Neural progenitor cell (in vitro differentiated cells): ENCODE data around the gene PDE9A. TPM values are rescaled to one million over a fixed set of nuclear protein-coding genes. Genes with fewer than 3 reads are reported as not detected.
A peak's percentile ranks its signal among the peaks of the same experiment; 100 is the strongest.

ENCODE experiments used
- DNase-seq: peaks from one replicate; pipeline ENCODE4 v3.0.0-alpha.2; 2016; ENCODE audit warnings: low spot score
- H2AFZ ChIP-seq: fragments of 200-600 bp; sonication (generic); replicated peaks from 2 replicates; pipeline ENCODE4 v1.6.1; 2016; ENCODE audit warnings: antibody characterized with exemption
- H3F3A ChIP-seq: fragments of 200-600 bp; sonication (generic); 2 replicates; pipeline ENCODE4 v1.6.1; 2016; ENCODE audit warnings: antibody characterized with exemption, low read depth
- H3K27ac ChIP-seq: fragments of 200-600 bp; sonication (generic); 2 replicates; pipeline ENCODE4 v1.5.1; 2016; ENCODE audit warnings: mild to moderate bottlenecking
- H3K27me3 ChIP-seq: fragments of 200-600 bp; sonication (generic); 2 replicates; pipeline ENCODE4 v1.6.1; 2016; ENCODE audit warnings: mild to moderate bottlenecking, moderate library complexity
- H3K36me3 ChIP-seq: fragments of 200-600 bp; sonication (generic); 2 replicates; pipeline ENCODE4 v1.5.1; 2016
- H3K4me1 ChIP-seq: fragments of 200-600 bp; sonication (generic); 2 replicates; pipeline ENCODE4 v1.6.1; 2016; ENCODE audit warnings: mixed run types
- H3K4me2 ChIP-seq: fragments of 200-600 bp; sonication (generic); 2 replicates; pipeline ENCODE4 v1.6.1; 2016
- H3K4me3 ChIP-seq: fragments of 200-600 bp; sonication (generic); 2 replicates; pipeline ENCODE4 v1.5.1; 2016
- H3K79me2 ChIP-seq: fragments of 200-600 bp; sonication (generic); 2 replicates; pipeline ENCODE4 v1.6.1; 2016; ENCODE audit warnings: low read depth
- H3K9ac ChIP-seq: fragments of 200-600 bp; sonication (generic); 2 replicates; pipeline ENCODE4 v1.6.1; 2016
- H3K9me3 ChIP-seq: fragments of 200-600 bp; sonication (generic); 2 replicates; pipeline ENCODE4 v1.5.1; 2016; ENCODE audit warnings: low read depth
- H4K20me1 ChIP-seq: fragments of 200-600 bp; sonication (generic); 2 replicates; pipeline ENCODE4 v1.6.1; 2016; ENCODE audit warnings: low read depth
- H3K27ac Mint-ChIP-seq: 3 replicates; pipeline ENCODE4 v1.8.0; 2021; ENCODE audit warnings: mixed read lengths
- H3K27me3 Mint-ChIP-seq: 2 replicates; pipeline ENCODE4 v1.8.0; 2022; ENCODE audit warnings: low read depth, mild to moderate bottlenecking, inconsistent platforms, moderate library complexity, mixed read lengths; ENCODE audit not compliant: insufficient read depth
- H3K36me3 Mint-ChIP-seq: 3 replicates; pipeline ENCODE4 v1.8.0; 2021; ENCODE audit warnings: mixed read lengths
- H3K4me1 Mint-ChIP-seq: 3 replicates; pipeline ENCODE4 v1.8.0; 2021; ENCODE audit warnings: mixed read lengths
- H3K4me3 Mint-ChIP-seq: 3 replicates; pipeline ENCODE4 v1.8.0; 2021; ENCODE audit warnings: mild to moderate bottlenecking, moderate library complexity, mixed read lengths
- H3K9me3 Mint-ChIP-seq: 3 replicates; pipeline ENCODE4 v1.8.0; 2020; ENCODE audit warnings: mixed read lengths
- CTCF ChIP-seq: fragments of 200-600 bp; sonication (generic); IDR thresholded peaks from 2 replicates; pipeline ENCODE4 v1.5.1; 2017; ENCODE audit warnings: antibody characterized with exemption, mild to moderate bottlenecking
- EZH2 ChIP-seq: fragments of 200-600 bp; sonication (generic); IDR thresholded peaks from 2 replicates; pipeline ENCODE4 v1.6.1; 2017; ENCODE audit warnings: antibody characterized with exemption, mild to moderate bottlenecking, moderate library complexity
- EZH2phosphoT487 ChIP-seq: fragments of 200-600 bp; sonication (generic); IDR thresholded peaks from 2 replicates; pipeline ENCODE4 v1.6.1; 2017; ENCODE audit warnings: antibody characterized with exemption
- total RNA-seq: library from RNA; depleted of rRNA; stranded (reverse); fragments of >200 nt; gene quantifications from 2 replicates; pipeline ENCODE4 v1.2.3, GENCODE V29; 2015; ENCODE audit warnings: low replicate concordance

PDE9A gene
- total RNA-seq, 1 donor from 2014 or later: 41.0 TPM

- Histone ChIP-seq H3K27ac (no peak overlapping the region), H3K9me3 (no peaks in the 10 kb centered on the region), H3K4me2 (peak overlapping the region; percentile 2), H3K4me1 (peaks cover 41% of the 10 kb centered on the region), H3K4me3 (no peak overlapping the region), H3K36me3 (peaks cover under 1% of the 10 kb centered on the region), H3K9ac (no peak overlapping the region), H3K27me3 (peaks cover 43% of the 10 kb centered on the region), H3F3A (peaks cover 27% of the 10 kb centered on the region), H3K79me2 (no peaks in the 10 kb centered on the region), H2AFZ (no peak overlapping the region), H4K20me1 (peaks cover 4% of the 10 kb centered on the region)
- Mint-ChIP-seq H3K27ac (peak overlapping the region; percentile 83), H3K4me3 (no peak overlapping the region), H3K4me1 (peaks cover 57% of the 10 kb centered on the region), H3K9me3 (peaks cover 5% of the 10 kb centered on the region), H3K36me3 (peaks cover 12% of the 10 kb centered on the region), H3K27me3 (peaks cover 30% of the 10 kb centered on the region)
- DNase-seq: no peak
- TF ChIP-seq CTCF (no peak), EZH2phosphoT487 (no peak), EZH2 (no peak)
Measured at GRCh38 chr21:42779431-42779861, 126.0 kb downstream of the PDE9A start.

GRCh38 chr21:42780617-42781016 is 127.2 kb downstream of the PDE9A start:
- H3K27ac ChIP-seq: no peak overlapping the region
- H3K4me1 Mint-ChIP-seq: peaks cover 57% of the 10 kb centered on the region

GRCh38 chr21:42781150-42781970 is 127.9 kb downstream of the PDE9A start:
- Mint-ChIP-seq H3K27me3 (peaks cover 30% of the 10 kb centered on the region), H3K27ac (no peak overlapping the region), H3K36me3 (peaks cover 6% of the 10 kb centered on the region), H3K4me1 (peaks cover 57% of the 10 kb centered on the region), H3K9me3 (peaks cover 2% of the 10 kb centered on the region), H3K4me3 (peak overlapping the region; percentile 81)
- H4K20me1 ChIP-seq: peaks cover 4% of the 10 kb centered on the region
- no peaks in the 10 kb centered on the region for H3K79me2 ChIP-seq
- H3K4me3 ChIP-seq: peak overlapping the region; percentile 30
- peak overlapping the region; percentile 40 for H2AFZ ChIP-seq
- no peaks in the 10 kb centered on the region for H3K9me3 ChIP-seq
- H3K4me2 ChIP-seq: peak overlapping the region; percentile 80
- no peaks in the 10 kb centered on the region for H3K36me3 ChIP-seq
- peak; percentile 49 for DNase-seq
- H3F3A ChIP-seq: peaks cover 27% of the 10 kb centered on the region
- no peak for TF ChIP-seq EZH2phosphoT487
- peak; percentile 46 for TF ChIP-seq EZH2
- peak; percentile 24 for TF ChIP-seq CTCF
- peaks cover 43% of the 10 kb centered on the region for H3K27me3 ChIP-seq
- peaks cover 41% of the 10 kb centered on the region for H3K4me1 ChIP-seq
- H3K9ac ChIP-seq: no peak overlapping the region
- no peak overlapping the region for H3K27ac ChIP-seq

More at GRCh38 chr21:42780617-42781016, 127.2 kb downstream of the PDE9A start:
- Mint-ChIP-seq H3K36me3 (peaks cover 9% of the 10 kb centered on the region), H3K4me3 (peak overlapping the region; percentile 81), H3K27me3 (peaks cover 30% of the 10 kb centered on the region), H3K9me3 (peaks cover 2% of the 10 kb centered on the region), H3K27ac (no peak overlapping the region)
- Histone ChIP-seq H3K9ac (no peak overlapping the region), H3K9me3 (no peaks in the 10 kb centered on the region), H3K4me1 (peaks cover 41% of the 10 kb centered on the region), H3K27me3 (peaks cover 43% of the 10 kb centered on the region), H3K36me3 (no peaks in the 10 kb centered on the region), H3K4me3 (peak overlapping the region; percentile 30), H3K4me2 (peak overlapping the region; percentile 80), H4K20me1 (peaks cover 4% of the 10 kb centered on the region), H3K79me2 (no peaks in the 10 kb centered on the region), H2AFZ (no peak overlapping the region), H3F3A (peaks cover 27% of the 10 kb centered on the region)
- peak; percentile 16 for DNase-seq
- TF ChIP-seq EZH2phosphoT487: no peak
- TF ChIP-seq EZH2: no peak
- TF ChIP-seq CTCF: no peak
